Stimulated activated CD8-positive, alpha-beta memory T cell treated with anti-CD3 and anti-CD28 coated beads, Interleukin-2, amount 100 ng/mL, for 1 hour (primary cell): Measurements from ENCODE around the gene CDRT4.

Experiments used
- DNase-seq, 2 donors: peaks; one replicate each; pipeline ENCODE4 v3.0.0-alpha.2; 2020; ENCODE audit warnings: low read depth in 2 of 2

Gene CDRT4

DNA sequence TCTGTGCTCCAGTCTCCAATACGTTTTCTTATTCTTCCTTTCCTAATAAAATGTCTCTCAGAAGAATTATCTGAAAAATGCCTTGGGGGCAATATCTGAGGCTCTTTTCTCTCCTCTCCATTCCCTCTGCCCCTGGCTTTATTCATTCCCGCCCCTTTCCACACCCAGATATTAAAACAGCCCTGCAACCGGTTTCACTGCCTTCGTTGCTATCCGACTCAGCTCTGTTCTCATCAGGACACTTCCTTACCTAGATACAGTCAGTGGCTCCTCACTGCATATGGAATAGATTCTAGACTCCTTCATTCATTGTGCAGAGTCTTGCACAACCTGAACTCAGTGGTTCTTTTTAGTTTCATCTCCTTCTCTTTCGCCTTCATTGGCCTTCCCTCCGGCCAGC is 74.0 kb downstream of the CDRT4 start:
- DNase-seq = no peak

GRCh38 chr17:15392326-15392741 is 75.1 kb downstream of the CDRT4 start:
- no peak for DNase-seq

DNA sequence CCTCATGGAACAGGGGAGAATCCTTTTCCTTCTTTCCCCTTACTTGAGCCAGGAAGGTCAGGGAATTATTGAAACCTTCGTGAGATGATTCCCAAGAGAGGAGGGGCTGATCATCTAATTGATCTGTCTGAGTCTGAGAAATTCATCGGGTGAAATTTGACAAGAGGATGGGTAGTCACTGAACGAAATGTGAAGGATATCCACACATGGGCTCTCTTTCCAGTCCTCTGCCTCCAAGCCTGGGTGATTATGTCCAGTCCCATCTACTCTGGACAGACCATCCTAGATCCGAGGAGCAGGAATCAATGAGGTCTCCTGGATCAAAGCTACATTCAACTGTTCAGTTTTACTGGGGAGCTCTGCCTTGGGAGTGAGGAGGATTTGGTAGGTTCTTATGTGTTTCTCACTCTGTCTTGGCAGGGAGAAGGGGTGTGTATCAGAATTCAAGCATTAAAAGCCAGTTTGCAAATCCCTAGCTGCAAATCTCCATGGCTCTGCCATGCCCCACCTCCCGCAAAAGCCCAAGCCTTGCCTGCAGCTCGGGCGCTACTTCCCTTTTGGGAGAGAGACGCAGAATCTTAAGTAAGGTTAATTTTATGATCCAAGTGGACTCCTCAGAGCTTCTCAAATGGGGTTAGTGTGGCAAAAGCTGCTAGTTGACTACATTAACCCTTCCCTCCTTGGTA is 78.9 kb downstream of the CDRT4 start:
- no peak for DNase-seq

DNA sequence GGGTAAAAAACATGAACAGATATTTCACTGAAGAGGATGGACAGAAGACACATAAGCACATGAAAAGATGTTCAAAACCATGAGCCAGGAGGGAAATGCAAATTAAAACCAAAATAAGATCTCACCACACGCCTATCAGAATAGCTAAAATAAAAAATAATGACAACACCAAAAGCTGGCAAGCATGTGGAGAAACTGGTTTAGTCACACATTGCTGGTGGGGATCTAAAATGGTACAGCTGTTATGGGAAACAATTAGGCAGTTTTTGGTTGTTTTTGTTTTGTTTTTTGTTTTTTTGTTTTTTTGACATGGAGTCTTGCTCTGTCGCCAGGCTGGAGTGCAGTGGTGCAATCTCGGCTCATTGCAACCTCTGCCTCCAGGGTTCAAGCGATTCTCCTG is 81.3 kb downstream of the CDRT4 start:
- no peak for DNase-seq
